Forelimb muscle (tissue), 1 donor: Measurements from ENCODE around the gene RERE. TPM values are rescaled to one million over a fixed set of nuclear protein-coding genes. Genes with fewer than 3 reads are reported as not detected.

ENCODE experiments used
- DNase-seq: peaks from one replicate; pipeline ENCODE4 v3.0.0-alpha.2; 2013; ENCODE audit warnings: low read depth
- polyA plus RNA-seq: library from polyadenylated mRNA; unstranded; fragments of 120-200 nt; gene quantifications from one replicate; pipeline ENCODE4 v1.2.1, GENCODE V29; 2013; ENCODE audit not compliant: insufficient read length

The RERE gene
- polyA plus RNA-seq, 1 donor: 72.2 TPM

DNA sequence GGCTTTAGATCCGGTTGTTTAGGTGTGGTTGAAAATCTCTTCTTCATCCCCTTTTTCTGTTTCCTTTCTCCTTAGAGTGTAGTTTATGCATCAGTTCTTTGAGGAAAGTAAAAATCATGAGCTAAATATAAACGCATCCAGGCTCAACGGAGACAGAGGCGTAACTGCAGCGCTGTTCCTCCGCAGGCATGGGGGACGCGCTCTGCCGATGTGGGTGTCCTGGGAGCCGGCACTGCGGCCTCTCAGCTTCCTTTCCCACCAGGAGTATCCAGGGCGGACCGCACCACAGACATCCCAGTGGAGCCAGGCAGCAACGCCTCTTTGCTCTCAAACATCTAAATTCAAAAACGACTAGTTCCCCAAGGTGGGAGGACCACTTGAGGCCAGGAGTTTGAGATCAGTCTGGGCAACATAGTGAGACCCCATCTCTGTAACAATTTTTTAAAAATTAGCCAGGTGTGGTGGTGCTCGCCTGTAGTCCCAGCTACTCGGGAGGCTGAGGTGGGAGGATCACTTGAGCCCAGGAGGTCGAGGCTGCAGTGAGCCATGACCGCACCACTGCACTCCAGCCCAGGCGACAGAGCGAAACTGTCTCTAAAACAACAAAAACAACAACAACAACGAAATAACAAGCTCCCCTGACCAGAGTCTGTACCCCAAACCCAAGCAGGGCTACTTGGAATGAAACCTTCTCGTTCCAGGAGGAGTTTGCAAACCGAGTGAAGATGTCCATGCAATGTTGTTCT lies 483.2 kb downstream of the RERE start:
- no peak for DNase-seq

DNA sequence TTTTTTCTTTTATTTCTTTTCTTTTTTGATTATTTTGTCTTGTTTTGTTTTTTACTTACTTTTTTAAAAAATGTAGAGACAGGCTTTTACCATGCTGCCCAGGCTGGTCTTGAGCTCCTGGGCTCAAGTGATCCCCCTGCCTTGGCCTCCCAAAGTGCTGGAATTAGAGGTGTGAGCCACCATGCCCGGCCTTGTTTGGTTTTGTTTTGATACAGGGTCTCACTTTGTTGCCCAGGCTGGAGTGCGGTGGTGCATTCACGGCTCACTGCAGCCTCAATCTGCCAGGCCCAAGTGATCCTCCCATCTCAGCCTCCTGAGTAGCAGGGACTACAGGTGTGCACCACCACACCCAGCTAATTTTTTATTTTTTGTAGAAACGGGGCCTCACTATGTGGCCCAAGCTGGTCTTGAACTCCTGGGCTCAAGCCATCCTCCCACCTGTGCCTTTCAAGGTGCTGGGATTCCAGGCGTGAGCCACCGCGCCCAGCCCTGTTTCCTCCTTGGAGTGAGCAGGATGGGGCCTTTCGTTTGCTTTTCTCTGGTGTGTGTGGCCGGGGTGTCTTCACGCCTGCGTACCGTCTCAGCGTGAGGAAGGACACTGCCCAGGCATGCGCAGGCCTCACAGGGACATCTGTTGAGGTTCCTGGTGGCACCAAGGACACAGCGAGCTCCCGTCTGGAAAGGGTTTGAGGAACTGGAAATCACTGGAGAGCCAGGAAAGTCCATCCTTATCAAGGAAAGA lies 484.0 kb downstream of the RERE start:
- DNase-seq: no peak

DNA sequence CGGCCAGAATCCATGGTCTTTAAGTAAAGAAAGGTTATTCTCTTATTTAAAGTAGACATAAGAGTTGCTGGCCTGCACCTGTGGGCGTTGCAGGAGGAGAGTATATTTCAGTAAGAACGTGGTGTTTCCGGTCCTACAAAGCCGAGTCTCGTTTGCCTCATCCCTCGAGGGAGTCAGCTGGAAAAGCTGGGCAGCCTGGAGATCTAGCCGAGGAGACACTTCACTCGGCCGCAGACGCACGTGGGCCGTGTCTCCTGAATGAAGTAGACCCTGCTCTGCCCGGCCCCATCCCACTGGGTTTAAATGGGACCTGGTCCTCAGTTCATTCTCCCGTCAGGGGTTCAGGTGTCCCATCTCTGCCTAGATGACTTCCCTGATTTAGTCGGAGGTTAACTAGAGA lies 484.6 kb downstream of the RERE start:
- no peak for DNase-seq

DNA sequence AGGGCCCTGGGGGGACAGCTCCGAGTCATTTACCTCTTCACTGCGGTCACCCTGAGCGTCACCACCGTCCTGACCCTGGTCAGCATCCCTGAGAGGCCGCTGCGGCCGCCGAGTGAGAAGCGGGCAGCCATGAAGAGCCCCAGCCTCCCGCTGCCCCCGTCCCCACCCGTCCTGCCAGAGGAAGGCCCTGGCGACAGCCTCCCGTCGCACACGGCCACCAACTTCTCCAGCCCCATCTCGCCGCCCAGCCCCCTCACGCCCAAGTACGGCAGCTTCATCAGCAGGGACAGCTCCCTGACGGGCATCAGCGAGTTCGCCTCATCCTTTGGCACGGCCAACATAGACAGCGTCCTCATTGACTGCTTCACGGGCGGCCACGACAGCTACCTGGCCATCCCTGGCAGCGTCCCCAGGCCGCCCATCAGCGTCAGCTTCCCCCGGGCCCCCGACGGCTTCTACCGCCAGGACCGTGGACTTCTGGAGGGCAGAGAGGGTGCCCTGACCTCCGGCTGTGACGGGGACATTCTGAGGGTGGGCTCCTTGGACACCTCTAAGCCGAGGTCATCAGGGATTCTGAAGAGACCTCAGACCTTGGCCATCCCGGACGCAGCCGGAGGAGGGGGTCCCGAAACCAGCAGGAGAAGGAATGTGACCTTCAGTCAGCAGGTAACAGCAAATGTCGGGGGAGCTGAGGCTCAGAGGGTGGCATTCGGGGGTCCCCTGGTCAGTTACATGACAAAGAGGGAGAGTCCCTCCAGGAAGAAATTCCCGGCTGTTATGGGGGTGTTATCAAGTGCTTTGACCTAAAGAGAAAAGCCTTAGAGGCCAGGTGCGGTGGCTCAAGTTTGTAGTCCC lies 486.9 kb downstream of the RERE start:
- no peak for DNase-seq

DNA sequence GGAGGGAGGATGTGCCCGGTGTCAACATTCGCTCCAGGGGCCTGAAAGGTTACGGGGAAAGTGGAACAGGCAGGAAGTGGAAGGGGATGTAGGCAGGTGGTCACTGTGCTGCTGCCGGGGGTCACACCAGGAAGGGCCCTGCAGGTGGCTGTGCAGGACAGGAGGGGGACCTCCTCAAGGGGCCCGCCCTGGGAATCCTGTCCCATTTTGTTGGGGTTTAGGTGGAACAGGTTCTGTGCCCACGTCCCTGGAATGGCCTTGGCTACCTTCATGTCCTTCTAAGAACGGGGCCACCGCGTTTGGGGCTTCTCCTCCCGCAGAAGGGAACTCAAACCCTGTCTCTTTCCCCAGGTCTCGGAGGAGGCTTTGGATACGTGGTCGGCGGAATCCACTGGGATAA lies 487.6 kb downstream of the RERE start:
- no peak for DNase-seq

DNA sequence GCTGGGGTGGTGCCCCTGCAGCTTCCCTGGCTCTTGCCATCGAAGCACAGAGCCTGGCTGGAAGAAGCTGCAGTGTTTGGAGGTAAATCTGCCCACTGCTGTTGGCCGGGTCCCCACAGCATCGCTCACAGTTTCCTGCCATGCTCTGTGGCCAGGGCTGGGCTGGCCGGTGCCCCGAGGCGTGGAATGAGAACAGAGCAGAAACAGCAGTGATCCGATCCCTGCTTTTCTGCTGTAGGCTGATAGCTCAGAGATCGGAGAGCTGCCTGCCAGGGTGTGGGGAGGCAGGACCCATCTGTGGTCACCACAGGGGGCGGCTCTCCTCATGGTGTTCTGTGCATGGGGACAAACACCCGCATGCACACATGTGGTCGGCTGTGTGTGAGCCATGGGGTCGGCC lies 488.0 kb downstream of the RERE start:
- no peak for DNase-seq

DNA sequence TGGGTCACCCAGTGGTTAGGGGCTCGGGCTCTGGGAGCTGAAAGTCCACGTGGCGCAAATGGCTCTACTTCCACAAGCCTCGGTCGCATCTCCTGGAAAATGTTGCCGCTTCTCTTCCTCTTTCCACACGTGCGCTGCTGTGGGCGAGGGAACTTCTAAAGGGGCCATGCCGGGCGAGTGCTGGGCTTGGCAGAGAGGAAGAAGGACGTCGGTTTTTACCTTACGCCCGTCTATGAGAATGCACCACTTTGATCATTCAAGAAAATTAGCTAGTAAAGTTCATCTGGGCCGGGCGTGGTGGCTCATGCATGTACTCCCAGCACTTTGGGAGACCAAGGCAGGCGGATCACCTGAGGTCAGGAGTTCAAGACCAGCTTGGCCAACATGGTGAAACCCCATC lies 489.2 kb downstream of the RERE start:
- DNase-seq: no peak

DNA sequence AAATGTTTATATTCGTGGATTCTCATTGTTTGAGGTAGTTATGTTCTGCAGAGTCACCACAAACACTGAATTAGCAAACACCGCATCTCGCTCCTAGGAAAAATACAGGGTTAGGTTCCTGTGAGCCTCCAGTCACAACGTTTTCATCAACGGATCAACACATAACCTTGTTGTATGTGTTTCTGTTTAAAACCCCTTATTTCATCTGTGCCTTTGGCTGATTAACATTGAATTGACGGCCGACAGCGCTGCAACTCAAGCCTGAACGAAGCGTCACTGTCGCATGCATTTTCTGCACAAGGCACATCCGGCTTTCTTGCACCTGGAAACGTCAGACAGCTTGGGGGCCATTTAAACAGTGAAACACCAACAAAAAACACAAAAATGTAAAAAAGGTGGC lies 491.2 kb downstream of the RERE start:
- DNase-seq: no peak

DNA sequence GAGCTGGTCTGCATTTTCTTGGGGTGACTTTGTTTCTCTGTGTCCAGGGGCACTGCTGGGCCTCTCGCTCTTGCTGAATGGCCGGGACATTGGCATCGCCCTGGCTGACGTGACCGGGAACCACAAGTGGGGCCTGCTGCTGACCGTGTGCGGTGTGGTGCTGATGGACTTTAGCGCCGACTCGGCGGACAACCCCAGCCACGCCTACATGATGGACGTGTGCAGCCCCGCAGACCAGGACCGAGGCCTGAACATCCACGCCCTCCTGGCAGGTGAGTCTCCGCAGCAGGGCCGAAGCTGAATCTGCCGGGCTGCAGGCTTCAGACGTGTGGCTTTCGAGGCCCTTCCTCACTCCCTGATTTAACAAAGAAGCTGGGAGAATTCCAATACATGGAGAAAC lies 491.7 kb downstream of the RERE start:
- DNase-seq: no peak

DNA sequence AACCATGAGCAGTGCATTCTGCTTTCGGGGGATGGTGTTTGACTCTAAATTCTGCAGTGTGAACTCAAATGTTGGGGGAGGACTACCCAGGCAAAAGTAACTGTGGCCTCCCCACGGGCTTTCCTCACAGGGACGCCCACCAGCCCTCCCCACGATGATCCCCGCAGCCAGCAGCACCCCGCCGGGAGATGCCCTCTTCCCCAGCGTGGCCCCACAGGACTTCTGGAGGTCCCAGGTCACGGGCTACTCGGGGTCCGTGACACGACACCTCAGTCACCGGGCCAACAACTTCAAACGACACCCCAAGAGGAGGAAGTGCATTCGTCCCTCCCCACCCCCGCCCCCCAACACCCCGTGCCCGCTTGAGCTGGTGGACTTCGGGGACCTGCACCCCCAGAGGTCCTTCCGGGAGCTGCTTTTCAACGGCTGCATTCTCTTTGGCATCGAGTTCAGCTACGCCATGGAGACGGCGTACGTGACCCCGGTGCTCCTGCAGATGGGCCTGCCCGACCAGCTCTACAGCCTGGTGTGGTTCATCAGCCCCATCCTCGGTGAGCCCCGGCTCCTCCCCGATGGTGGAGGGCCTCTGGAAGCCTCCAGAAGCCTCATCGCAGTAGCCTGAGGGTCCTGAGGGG lies 493.1 kb downstream of the RERE start:
- no peak for DNase-seq

DNA sequence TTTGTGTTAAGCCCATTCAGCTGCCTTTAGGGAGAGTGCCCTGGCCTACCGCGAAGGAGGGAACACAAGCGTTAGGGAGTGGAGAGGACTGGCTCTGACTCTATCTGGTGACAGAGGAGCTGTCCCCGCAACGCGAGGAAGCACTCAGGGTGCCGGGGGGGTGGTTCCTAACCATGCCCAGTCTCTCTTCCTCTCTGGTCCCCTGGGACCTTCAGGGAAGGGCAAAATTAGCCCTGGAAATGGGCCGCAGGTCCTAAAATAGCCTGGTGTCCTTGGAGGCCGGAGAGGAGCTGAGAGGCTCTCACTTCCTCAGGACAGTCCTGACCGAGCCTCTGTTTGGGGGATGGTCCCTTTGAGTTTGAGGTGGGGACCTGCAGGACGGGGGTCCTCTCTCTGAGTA lies 493.7 kb downstream of the RERE start:
- DNase-seq: no peak

DNA sequence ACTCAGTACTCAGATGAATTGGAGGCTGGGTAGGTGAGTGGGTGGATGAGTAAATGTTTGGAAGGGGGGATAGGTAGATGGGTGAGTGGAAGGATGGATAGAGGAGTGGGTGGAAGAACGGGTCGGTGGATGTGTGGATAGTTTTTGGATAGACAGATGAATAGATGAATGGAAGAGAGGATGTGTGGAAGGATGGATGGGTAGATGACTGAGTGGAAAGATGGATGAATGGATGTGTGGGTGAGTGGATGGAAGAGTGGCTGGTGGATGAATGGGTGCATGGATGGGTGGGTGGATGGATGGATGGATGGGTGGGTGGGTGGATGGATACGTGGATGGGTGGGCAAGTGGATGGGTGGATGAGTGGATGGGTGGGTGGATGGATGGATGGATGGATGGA lies 495.8 kb downstream of the RERE start:
- no peak for DNase-seq

DNA sequence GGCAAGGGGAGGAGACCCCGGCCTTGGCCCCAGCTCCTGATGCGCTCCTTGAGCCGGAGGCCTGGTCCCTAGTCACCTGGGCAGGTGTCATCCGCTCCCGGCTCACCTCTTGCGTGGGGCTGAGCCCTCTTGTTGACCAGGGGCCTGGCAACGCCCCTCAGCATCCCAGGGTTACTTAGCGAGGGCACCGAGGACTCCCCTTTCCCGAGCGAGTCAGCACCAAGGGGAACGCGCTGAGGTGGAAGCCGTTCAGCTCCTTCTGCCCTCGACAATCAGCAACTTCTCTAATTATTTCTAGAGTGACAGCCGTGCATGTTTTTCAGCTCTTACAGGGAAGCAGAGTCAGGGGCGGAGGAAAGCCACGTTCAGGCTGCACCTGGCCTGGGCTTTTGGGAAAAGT lies 499.0 kb downstream of the RERE start:
- DNase-seq: no peak

DNA sequence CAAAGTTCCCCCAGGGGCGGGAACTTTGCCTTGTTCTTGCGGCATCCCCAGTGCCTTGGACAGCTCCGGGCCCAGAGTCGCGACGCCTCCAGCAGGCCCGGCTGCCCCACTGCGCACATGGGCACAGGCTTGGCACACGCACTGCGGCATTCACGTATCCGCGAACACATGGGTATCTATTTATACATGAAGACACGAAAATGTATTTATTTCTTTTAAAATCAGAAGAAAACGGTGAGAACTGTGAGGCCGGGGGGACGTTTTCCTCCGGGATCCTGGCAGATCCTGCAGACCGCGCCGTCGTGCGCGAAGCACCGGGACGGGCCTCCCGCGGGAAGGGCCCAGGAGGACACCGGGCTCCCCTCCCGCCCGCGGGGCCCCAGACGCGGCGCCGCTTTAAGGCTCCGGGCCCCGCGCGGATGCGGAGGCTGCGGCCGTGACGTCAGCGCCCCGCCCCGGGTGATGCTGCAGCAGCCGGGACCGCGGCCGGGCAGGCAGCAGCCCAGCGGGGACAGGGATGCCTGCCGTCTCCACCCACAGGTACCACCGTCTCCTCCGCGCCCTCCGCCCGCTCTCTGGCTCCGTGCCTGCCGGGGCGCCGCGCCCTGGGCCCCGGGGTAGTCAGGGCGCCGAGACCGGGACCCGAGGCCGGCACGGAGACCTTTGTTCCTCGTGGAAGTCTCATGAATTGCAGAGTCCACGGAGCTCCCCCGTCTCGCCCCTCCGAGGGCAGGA lies 499.6 kb downstream of the RERE start, which contains the start of gene SLC45A1:
TSS of gene SLC45A1 (plus strand) at position 468 of the 735 bp plus-strand sequence. CDS start 6,216 bp downstream, outside the sequence.
- DNase-seq: peak; percentile 24

DNA sequence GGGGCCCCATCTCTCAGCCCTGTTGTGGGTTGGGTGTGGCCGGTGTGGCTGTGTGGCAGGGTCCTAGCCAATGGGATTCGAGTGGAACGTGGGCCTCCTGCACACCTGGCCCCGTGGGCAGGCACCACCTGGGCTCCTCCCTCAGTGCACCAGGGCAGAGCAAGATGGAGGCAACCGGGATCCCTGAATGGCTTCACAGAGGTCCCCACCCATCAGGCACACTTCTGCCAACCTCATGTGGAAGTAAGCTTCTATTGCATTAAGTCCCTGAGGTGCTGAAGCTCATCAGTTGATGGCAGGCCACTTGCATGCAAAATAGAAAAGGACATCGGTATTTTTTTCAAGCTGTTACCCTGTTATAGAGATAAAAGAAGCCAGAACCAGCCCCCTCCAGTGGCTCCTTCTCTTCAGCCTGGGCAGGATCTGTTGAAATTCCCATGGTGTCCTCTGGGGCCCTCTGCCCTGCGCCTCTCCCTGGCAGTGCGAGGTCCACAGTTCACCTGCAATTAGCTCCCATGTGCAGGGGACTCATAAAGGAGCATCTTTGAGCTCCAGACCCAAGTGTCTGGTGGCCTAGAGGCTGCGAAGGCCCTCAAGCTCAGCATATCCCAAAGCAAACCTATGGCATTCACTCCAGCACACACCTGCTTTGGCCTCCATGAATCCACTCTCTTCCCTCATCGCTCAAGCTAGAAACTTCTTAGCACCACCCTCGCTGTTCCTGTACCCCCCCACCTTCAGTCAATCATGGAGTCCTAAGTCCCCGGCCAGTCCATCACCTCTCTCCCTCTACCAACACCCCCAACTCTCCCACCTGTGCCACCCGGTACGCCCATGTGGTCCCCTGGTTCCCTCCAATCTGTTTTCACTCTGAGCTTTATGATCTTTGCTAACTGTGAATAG lies 501.6 kb downstream of the RERE start:
- DNase-seq: no peak

DNA sequence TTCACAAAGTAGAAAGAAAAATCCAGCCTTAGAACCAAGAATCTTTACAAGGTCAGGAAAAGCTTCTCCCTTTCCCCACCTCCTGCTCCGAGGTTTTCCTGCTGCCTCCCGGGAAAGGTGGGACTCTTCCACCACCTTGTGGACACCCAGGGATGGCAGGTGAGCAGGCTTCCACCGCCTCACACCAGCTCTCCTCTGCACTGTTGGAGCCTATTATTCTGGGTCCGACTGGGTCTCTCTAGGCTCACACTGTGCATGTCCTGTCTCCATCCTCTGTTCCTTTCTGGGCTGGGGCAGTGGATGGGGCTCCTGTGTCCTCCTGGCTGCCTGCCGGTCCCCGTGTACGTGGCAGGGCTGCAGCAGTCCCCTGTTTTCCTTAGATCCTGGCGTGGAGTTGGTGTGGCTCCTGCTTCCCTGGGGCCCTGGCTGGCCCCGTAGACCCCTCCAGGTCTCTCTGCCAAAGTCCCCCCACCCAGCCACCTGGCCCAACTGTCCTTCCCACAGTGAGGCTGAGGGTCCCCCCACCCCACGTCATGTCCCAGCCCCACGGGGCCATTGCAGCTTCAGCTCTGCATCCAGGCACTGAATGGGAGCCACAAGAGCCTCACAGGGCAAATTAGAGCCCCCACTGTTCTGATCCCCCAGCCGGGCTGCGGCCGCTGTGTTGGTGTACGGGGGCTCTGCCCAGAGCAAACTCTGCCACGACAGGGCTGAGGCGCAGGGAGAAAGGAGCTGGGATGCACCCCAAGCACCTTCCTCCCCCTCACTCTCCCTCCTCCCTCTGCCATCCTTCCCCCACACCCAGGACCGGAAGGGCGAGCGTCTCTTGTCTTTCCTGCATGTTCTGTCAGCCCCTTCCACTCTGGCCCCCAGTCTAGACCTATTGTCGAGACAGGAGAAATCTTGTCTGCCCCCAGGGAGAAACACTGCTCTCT lies 502.8 kb downstream of the RERE start:
- peak; percentile 45 for DNase-seq

DNA sequence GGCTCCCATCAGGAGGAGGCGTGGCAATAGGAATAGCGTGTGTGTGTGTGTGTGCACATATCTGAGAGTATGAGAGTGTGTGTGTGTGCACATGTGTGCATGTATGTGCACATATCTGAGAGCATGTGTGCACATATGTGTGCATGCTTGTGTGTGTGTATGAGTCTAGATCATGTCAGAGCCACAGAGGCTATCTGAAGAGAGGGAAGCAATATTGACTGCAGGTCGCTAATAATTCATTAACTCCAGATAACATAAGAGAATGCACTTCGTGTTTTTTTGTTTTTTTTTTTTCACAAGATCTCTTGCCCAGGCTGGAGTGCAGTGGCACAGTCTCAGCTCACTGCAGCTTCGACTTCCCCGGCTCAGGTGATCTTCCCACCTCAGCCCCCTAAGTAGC lies 504.2 kb downstream of the RERE start:
- DNase-seq: no peak

DNA sequence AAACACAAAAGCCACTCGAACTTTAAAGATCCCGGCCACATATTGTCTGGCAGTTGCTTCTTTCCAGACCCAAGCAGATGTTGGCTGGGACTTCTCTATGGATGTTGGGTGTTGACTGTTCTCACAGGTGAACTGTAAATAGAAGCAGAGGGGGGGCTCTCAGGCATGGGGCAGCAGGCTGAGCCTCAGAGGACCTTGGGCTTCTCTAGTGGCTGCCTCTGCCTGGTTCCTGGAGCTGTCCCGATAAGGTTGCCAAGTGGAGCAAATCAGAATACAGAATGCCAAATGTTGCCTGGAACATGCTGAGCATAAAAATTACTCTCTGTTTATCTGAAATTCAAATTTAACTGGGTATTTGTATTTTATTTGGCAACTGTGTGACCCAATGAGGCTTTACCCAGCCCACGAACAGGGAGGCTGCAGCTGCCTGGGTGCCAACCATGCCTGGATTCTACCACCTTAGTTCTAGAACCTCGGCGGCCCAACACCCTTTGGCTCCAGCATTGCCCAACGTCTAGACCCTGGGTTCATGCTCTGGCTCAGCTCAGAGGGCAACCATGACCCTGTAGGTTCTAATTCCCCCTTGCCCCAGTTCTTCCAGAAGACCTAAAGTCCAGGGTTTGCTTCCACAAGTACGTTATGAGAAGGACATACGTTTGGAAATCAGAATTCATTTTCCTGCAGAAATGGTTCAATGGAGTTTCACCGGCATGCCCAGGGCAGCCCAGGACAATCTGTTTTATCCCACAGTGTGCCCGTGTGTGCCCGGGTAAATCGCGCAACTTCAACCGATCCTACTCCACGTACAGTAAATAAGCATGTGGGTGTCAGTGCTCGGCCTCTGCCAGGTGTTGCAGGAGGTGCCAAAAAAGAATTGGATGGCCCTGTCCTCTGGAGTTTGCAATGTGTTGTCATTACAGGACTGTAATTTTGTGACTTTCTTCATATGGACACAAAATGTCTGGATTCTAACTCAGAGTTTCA lies 504.9 kb downstream of the RERE start:
- DNase-seq: no peak
